ENCODE data around the gene KIF25. TPM values are rescaled to one million over a fixed set of nuclear protein-coding genes. Genes with fewer than 3 reads are reported as not detected.
"Not testable (repeated sequence)": the region's sequence is repeated elsewhere in the genome, so short reads cannot be mapped to it uniquely, and the experiment has no call there.

Gene KIF25
- total RNA-seq, 4 donors from 2014 or later, result 0.28 TPM; not detected in 3

DNA sequence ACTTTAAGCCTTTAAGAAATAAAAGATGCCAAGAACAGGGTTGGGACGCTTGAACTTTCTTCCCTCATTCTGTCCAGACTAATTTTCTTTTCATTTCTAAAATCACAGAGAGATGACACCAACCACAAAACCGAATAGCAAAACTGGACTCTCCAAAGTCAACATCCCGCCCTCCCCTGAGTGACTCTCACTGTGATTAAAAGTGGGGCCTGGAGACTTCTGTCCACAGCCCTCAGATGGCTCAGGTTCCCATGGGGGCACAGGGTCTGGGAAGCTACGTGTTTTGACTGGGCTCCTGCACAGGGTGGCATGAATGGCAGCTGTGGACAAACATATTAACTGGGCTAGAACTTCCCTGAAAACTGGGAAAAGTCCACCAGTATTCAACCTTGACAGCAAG lies 75.3 kb downstream of the KIF25 start:
- no peak overlapping the region for H3K4me3 ChIP-seq
- no peaks in the 10 kb centered on the region for H3K36me3 ChIP-seq
- no peaks in the 10 kb centered on the region for H3K9me3 ChIP-seq
- no peak for DNase-seq
- intact Hi-C loops (cut with DNase I; ENCODE audit: low total_unique reads), result no loop called here
- H3K4me1 ChIP-seq, result no peaks in the 10 kb centered on the region
- no peak overlapping the region for H3K27ac ChIP-seq
- no peaks in the 10 kb centered on the region for H3K27me3 ChIP-seq
- no peak for TF ChIP-seq POLR2A (IDR thresholded peaks at IDR 0.05)
- no peak for TF ChIP-seq CTCF (IDR thresholded peaks at IDR 0.05)

- Histone ChIP-seq H3K4me3 (no peak overlapping the region), H3K27me3 (no peaks in the 10 kb centered on the region), H3K36me3 (no peaks in the 10 kb centered on the region), H3K27ac (no peak overlapping the region), H3K9me3 (no peaks in the 10 kb centered on the region), H3K4me1 (no peaks in the 10 kb centered on the region)
- intact Hi-C loops (cut with DNase I; ENCODE audit: low total_unique reads), result no loop called here
- TF ChIP-seq POLR2A (IDR thresholded peaks at IDR 0.05) (no peak), CTCF (IDR thresholded peaks at IDR 0.05) (no peak)
- DNase-seq, result no peak
Observed at GRCh38 chr6:168073937-168074730, 76.7 kb downstream of the KIF25 start.

DNA sequence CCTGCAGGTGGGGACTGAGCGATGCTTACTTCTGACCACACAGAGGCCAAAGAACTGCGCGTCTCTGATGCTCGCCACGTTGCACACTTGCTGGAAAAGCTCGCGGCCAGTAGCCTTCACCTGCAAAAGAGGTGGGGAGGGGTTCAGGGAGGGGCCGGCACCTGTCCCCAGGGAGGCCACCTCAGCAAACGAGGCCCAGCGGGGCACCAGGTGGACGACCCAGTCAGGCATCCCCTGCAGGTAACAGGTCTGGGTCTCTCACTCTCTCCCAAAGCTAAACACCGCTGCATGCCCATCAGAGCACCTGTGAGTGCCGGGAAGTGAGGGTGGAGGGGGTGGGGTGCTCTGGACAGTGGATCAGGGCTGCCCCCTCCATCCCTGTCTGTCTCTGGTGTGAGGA lies 77.7 kb downstream of the KIF25 start:
- no peak for DNase-seq
- H3K27me3 ChIP-seq, result no peaks in the 10 kb centered on the region
- intact Hi-C loops (cut with DNase I; ENCODE audit: low total_unique reads), result no loop called here
- no peak for TF ChIP-seq POLR2A (IDR thresholded peaks at IDR 0.05)
- TF ChIP-seq CTCF (IDR thresholded peaks at IDR 0.05), result no peak
- no peaks in the 10 kb centered on the region for H3K36me3 ChIP-seq
- no peak overlapping the region for H3K27ac ChIP-seq
- no peaks in the 10 kb centered on the region for H3K9me3 ChIP-seq
- H3K4me1 ChIP-seq, result no peaks in the 10 kb centered on the region
- H3K4me3 ChIP-seq, result no peak overlapping the region

DNA sequence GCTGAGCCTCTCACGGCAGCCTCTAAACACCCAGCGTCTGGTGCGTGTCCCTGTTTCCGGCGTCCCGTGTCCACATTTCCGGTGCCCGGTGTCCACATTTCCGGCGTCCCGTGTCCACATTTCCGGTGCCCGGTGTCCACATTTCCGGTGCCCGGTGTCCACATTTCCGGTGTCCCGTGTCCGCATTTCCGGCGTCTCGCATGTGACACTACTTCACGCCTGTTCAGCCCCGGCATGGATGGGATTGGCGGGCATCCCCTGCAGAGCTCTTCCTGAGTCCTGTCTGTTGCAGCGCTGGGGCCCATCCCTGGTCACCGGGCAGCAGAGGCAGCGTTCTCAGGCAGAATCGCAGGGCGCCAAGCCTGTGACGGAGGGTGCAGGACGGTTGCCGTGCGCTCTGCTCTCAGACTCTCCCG lies 78.3 kb downstream of the KIF25 start:
- Histone ChIP-seq H3K27me3 (no peaks in the 10 kb centered on the region), H3K4me1 (no peaks in the 10 kb centered on the region), H3K27ac (no peak overlapping the region), H3K36me3 (no peaks in the 10 kb centered on the region), H3K4me3 (no peak overlapping the region), H3K9me3 (no peaks in the 10 kb centered on the region)
- TF ChIP-seq POLR2A (IDR thresholded peaks at IDR 0.05) (no peak), CTCF (IDR thresholded peaks at IDR 0.05) (no peak)
- intact Hi-C loops (cut with DNase I; ENCODE audit: low total_unique reads), result no loop called here
- no peak for DNase-seq

DNA sequence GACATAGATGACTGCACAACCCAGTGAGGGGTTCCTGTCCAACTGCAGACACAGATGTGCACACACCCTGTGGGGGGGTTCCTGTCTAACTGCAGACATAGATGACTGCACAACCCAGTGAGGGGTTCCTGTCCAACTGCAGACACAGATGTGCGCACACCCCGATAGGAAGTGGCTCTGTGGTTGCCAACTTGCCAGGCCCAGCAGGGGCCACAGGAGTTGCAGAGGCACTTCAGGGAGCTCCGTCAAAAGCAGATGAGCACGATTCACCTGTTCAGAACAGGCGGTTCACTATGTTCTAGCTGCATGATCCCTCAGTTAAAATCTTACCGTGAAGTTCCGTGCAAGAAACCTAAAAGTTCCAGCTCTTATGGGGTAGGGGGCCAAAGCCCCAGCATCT lies 79.9 kb downstream of the KIF25 start:
- intact Hi-C loops (cut with DNase I; ENCODE audit: low total_unique reads); H3K27ac ChIP-seq; H3K36me3 ChIP-seq; H3K4me3 ChIP-seq; DNase-seq; H3K4me1 ChIP-seq; H3K27me3 ChIP-seq; H3K9me3 ChIP-seq: not testable (repeated sequence)

Measured in uterus (tissue), 4 donors.